Muscle of arm (tissue), 12 donors: ENCODE results near the gene NEDD8. TPM values are rescaled to one million over a fixed set of nuclear protein-coding genes. Genes with fewer than 3 reads are reported as not detected.
"Not testable (repeated sequence)": the region's sequence is repeated elsewhere in the genome, so short reads cannot be mapped to it uniquely, and the experiment has no call there.

ENCODE experiments used
- DNase-seq: peaks from one replicate; pipeline ENCODE4 v3.0.0-alpha.2; 2013
- polyA plus RNA-seq, 12 donors: library from polyadenylated mRNA; unstranded; fragments of 120-200 nt; gene quantifications; one replicate each; pipeline ENCODE4 v1.2.1, GENCODE V29; 2013; ENCODE audit not compliant: insufficient read length in 12 of 12

Gene NEDD8
- polyA plus RNA-seq, 12 donors = 123 to 211 (median 177) TPM; not detected in 1

GRCh38 chr14:24232645-24233537 is 724 bp upstream of the NEDD8 start, which contains the start of gene GMPR2:
Gene GMPR2 (plus strand): TSS chr14:24232929. CDS start chr14:24233254, 325 bp downstream.
- no peak for DNase-seq

GRCh38 chr14:24231263-24232120 is 675 bp downstream of the NEDD8 start:
- DNase-seq = no peak

- no peak for DNase-seq
These were observed 3.3 kb downstream of the NEDD8 start for GRCh38 chr14:24228902-24229301.

GRCh38 chr14:24226473-24226872 is 5.7 kb downstream of the NEDD8 start:
- no peak for DNase-seq

- no peak for DNase-seq
These were observed 7.5 kb downstream of the NEDD8 start for GRCh38 chr14:24224618-24225071.

- DNase-seq = not testable (repeated sequence)
These were observed 9.2 kb downstream of the NEDD8 start for GRCh38 chr14:24222987-24223386.

GRCh38 chr14:24219521-24219920 is 12.6 kb downstream of the NEDD8 start:
- DNase-seq = no peak

- DNase-seq = no peak
These were observed 13.1 kb downstream of the NEDD8 start for GRCh38 chr14:24219080-24219479.

- not testable (repeated sequence) for DNase-seq
These were observed 15.3 kb downstream of the NEDD8 start for GRCh38 chr14:24216876-24217275.

- no peak for DNase-seq
These were observed 15.8 kb downstream of the NEDD8 start for GRCh38 chr14:24216345-24216699.

- peak; percentile 88 for DNase-seq
These were observed 16.4 kb downstream of the NEDD8 start, which contains the start of gene MDP1 for GRCh38 chr14:24215495-24216344. Gene MDP1 (minus strand): TSS chr14:24216066. CDS start chr14:24215955, 111 bp downstream.

GRCh38 chr14:24213866-24214662 is 18.1 kb downstream of the NEDD8 start:
- no peak for DNase-seq

GRCh38 chr14:24212924-24213865 is 19.0 kb downstream of the NEDD8 start, which contains the start of gene CHMP4A:
Gene CHMP4A (minus strand): TSS chr14:24213488. CDS start chr14:24213439, 49 bp downstream.
- DNase-seq = peak; percentile 96

GRCh38 chr14:24211311-24211710 is 20.9 kb downstream of the NEDD8 start:
- no peak for DNase-seq

GRCh38 chr14:24207625-24208024 is 24.5 kb downstream of the NEDD8 start:
- no peak for DNase-seq

- DNase-seq = no peak
These were observed 25.0 kb downstream of the NEDD8 start for GRCh38 chr14:24207104-24207551.

GRCh38 chr14:24206260-24207103 is 25.7 kb downstream of the NEDD8 start:
- DNase-seq = no peak
